CD4-positive, alpha-beta T cell (primary cell): ENCODE data around the gene ARFRP1. TPM values are rescaled to one million over a fixed set of nuclear protein-coding genes. Genes with fewer than 3 reads are reported as not detected.

ENCODE experiments used
- ATAC-seq: fragments of 200-7000 bp; cut with Tn5 transposase; one replicate; pipeline ENCODE4 v1.10.0; 2022; ENCODE audit warnings: mild to moderate bottlenecking; ENCODE audit not compliant: poor library complexity
- CTCF ChIA-PET: fragments of 350-600 bp; sonication (Branson Sonifier 250); formaldehyde crosslinking; loops from one replicate; lab custom pipeline; 2021; ENCODE audit warnings: antibody characterized with exemption, inconsistent platforms; lab: Charles Lee
- POLR2A ChIA-PET: fragments of 350-600 bp; sonication (Branson Sonifier 250); formaldehyde crosslinking; loops from one replicate; lab custom pipeline; 2021; ENCODE audit warnings: antibody characterized with exemption, inconsistent platforms; lab: Charles Lee
- DNase-seq, 14 experiments: peaks; one replicate each; pipeline ENCODE4 v3.0.0-alpha.2; 2013 to 2020; ENCODE audit warnings: mixed read lengths in 2 of 14
- H3K27ac ChIP-seq, 2 donors: one replicate each; pipeline versions ENCODE4 v1.5.1 to v1.7.0; 2013; ENCODE audit warnings: low read length in 2 of 2, low read depth in 1 of 2, mild to moderate bottlenecking in 1 of 2
- H3K27me3 ChIP-seq, 2 experiments: 1 replicate in 1 of 2; 2 replicates in 1 of 2; pipeline versions ENCODE4 v1.6.1 to v1.7.0; 2013; ENCODE audit warnings: low read length in 2 of 2, control low read depth in 1 of 2, mild to moderate bottlenecking in 1 of 2, moderate library complexity in 1 of 2; ENCODE audit not compliant: insufficient read depth in 2 of 2, control insufficient read depth in 1 of 2
- H3K36me3 ChIP-seq: one replicate; pipeline ENCODE4 v1.6.1; 2013; ENCODE audit warnings: low read length, control low read depth; ENCODE audit not compliant: insufficient read depth
- H3K4me1 ChIP-seq: one replicate; pipeline ENCODE4 v1.6.1; 2013; ENCODE audit warnings: low read length, control low read depth; ENCODE audit not compliant: insufficient read depth
- H3K4me3 ChIP-seq: one replicate; pipeline ENCODE4 v1.5.1; 2013; ENCODE audit warnings: mild to moderate bottlenecking, low read length, moderate library complexity
- H3K9me3 ChIP-seq, 2 experiments: 1 replicate in 1 of 2; 2 replicates in 1 of 2; pipeline versions ENCODE4 v1.6.1 to v1.7.0; 2013; ENCODE audit warnings: low read length in 2 of 2, mild to moderate bottlenecking in 2 of 2, control low read depth in 1 of 2, moderate library complexity in 1 of 2; ENCODE audit not compliant: control insufficient read depth in 1 of 2, insufficient read depth in 1 of 2
- H3K27ac Mint-ChIP-seq: one replicate; pipeline ENCODE4 v1.8.0; 2020; ENCODE audit warnings: mixed read lengths
- H3K27me3 Mint-ChIP-seq: one replicate; pipeline ENCODE4 v1.8.0; 2021; ENCODE audit warnings: mixed read lengths
- H3K36me3 Mint-ChIP-seq: one replicate; pipeline ENCODE4 v1.8.0; 2021; ENCODE audit warnings: low read depth, mixed read lengths
- H3K4me1 Mint-ChIP-seq: one replicate; pipeline ENCODE4 v1.8.0; 2021; ENCODE audit warnings: low read depth, mixed read lengths
- H3K4me3 Mint-ChIP-seq: one replicate; pipeline ENCODE4 v1.8.0; 2020; ENCODE audit warnings: mild to moderate bottlenecking, mixed read lengths
- H3K9me3 Mint-ChIP-seq: one replicate; pipeline ENCODE4 v1.8.0; 2020; ENCODE audit warnings: mixed read lengths
- intact Hi-C, 2 experiments: fragments of 100-400 bp; cut with DNase I in 1 of 2; cut with micrococcal nuclease in 1 of 2; formaldehyde crosslinking; loops; one replicate each; pipeline versions ENCODE4 v1.15.1 to v1.9.0; 2023 to 2025; cut with DNase I, micrococcal nuclease
- total RNA-seq, 174 experiments: library from RNA in 2 of 174; stranded (reverse) in 2 of 174; gene quantifications; one replicate each; pipeline ENCODE4 v1.2.3 and lab custom pipeline; 2021 to 2026
- TF ChIP-seq, protein P1 (sequence below): fragments of 200-600 bp; IDR thresholded peaks from one replicate; pipeline ENCODE4 v1.8.0; 2022; ENCODE audit warnings: antibody characterized with exemption, mild to moderate bottlenecking

ARFRP1 gene
- total RNA-seq, 2 experiments from 2014 or later = 34.5 to 35.7 TPM

DNA sequence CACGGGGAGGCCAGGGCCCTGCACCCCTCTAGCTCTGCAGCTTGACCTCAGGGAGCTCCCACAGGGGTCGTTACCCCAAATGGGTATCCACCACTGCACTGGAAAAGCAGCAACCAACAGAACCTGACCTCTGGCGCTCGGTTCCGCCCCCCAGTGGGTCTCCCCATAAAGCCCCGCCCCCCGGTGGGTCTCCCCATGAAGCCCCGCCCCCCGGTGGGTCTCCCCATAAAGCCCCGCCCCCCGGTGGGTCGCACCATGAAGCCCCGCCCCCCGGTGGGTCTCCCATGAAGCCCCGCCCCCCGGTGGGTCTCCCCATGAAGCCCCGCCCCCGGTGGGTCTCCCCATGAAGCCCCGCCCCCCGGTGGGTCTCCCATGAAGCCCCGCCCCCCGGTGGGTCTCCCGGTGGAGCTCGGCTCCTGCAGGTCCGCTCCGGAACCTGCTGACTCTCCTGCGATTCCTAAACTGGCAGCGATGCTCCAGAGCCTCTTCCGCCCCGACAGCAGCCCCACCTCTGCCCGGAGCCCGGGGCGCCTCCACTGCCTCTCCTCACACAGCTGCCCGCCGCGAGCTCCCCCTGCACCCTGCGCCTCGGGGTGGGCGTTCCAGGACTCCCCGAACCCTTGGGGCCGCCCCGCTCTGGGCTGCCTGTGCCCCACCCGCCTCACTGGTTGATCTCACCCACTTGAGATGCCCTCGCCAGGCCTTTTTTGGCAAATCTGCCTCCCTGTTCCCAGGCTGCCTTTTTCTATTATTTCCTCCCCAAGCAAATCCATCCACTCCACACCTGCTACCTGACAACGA, 43.9 kb upstream of the ARFRP1 start:
- peak; percentile 12 for ATAC-seq
- intact Hi-C loops = loop anchor here in 1 of 2 experiments (1.0 to 2.0 kb wide), 3 partner anchors 15 to 44 kb away; partner anchors contain the start of genes ARFRP1 and LIME1
- Mint-ChIP-seq H3K4me1 (peaks cover 38% of the 10 kb centered on the region), H3K36me3 (no peaks in the 10 kb centered on the region), H3K27ac (peak overlapping the region; percentile 93), H3K9me3 (no peaks in the 10 kb centered on the region), H3K4me3 (peak overlapping the region; percentile 81), H3K27me3 (no peaks in the 10 kb centered on the region)
- H3K4me1 ChIP-seq = peaks cover 38% of the 10 kb centered on the region
- no peaks in the 10 kb centered on the region for H3K9me3 ChIP-seq
- ChIA-PET CTCF (interaction anchor here (1.8 kb wide), 1 partner anchor 45 kb away, joined by 6 read pairs; no protein-coding TSS in a partner anchor), POLR2A (interaction anchor here (1.0 to 4.9 kb wide), 5 partner anchors 14 to 110 kb away, joined by 3 to 118 read pairs (median 3); partner anchors contain the start of genes ARFRP1, LIME1, SLC2A4RG and ZGPAT)
- peak overlapping the region; percentile 6 to 70 for H3K27ac ChIP-seq
- TF ChIP-seq, protein P1, sequence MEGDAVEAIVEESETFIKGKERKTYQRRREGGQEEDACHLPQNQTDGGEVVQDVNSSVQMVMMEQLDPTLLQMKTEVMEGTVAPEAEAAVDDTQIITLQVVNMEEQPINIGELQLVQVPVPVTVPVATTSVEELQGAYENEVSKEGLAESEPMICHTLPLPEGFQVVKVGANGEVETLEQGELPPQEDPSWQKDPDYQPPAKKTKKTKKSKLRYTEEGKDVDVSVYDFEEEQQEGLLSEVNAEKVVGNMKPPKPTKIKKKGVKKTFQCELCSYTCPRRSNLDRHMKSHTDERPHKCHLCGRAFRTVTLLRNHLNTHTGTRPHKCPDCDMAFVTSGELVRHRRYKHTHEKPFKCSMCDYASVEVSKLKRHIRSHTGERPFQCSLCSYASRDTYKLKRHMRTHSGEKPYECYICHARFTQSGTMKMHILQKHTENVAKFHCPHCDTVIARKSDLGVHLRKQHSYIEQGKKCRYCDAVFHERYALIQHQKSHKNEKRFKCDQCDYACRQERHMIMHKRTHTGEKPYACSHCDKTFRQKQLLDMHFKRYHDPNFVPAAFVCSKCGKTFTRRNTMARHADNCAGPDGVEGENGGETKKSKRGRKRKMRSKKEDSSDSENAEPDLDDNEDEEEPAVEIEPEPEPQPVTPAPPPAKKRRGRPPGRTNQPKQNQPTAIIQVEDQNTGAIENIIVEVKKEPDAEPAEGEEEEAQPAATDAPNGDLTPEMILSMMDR = no peak
- peak overlapping the region; percentile 9 for H3K4me3 ChIP-seq
- no peaks in the 10 kb centered on the region for H3K36me3 ChIP-seq
- DNase-seq = peak in 2 of 14 experiments; percentile 37 to 50
- H3K27me3 ChIP-seq = no peaks in the 10 kb centered on the region

DNA sequence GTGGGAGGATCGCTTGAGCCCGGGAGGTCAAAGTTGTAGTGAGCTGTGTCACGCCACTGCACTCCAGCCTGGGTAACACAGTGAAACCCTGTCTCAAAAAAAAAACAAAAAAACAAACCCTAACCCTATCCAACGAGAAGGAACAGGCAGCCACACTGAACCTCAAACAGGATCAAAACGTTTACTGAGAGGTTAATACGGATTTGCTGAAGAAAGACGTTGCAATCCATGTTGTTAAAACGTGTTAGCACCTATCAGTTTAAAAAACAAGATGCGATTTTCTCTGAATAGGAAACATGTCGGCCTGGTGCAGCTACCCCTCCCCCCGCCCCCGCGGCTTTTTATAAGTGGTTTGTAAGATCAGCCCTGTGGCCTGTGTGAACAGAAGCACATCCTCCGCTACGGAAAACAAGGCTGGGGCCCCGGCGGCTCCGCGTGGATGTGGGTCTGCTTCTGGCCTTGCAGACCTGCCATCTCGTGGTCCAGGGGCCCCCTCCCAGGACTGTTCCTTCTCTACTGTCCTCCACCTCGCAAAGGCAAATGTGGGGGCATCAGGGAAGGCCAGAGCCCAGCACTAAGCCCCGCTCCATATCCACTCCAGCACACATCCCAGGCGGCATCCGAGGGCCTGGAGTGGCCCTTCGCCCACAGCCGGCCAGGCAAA, 43.2 kb upstream of the ARFRP1 start:
- H3K27ac ChIP-seq = peak overlapping the region; percentile 37 to 70
- ATAC-seq = peak; percentile 93

More for the DNA sequence above, 43.2 kb upstream of the ARFRP1 start:
- POLR2A ChIA-PET = interaction anchor here (0.8 to 4.9 kb wide), 8 partner anchors 13 to 649 kb away, joined by 3 to 118 read pairs (median 3); partner anchors contain the start of genes ARFRP1, LIME1, SLC2A4RG and STMN3
- H3K4me3 ChIP-seq = peak overlapping the region; percentile 9
- peaks cover 32% of the 10 kb centered on the region for H3K4me1 Mint-ChIP-seq
- CTCF ChIA-PET = interaction anchor here (0.6 to 1.8 kb wide), 3 partner anchors 14 to 44 kb away, joined by 3 to 6 read pairs (median 5); partner anchors contain the start of gene LIME1
- TF ChIP-seq, protein P1 = no peak
- H3K36me3 Mint-ChIP-seq = no peaks in the 10 kb centered on the region
- H3K27me3 Mint-ChIP-seq = no peaks in the 10 kb centered on the region
- no peaks in the 10 kb centered on the region for H3K36me3 ChIP-seq
- H3K4me3 Mint-ChIP-seq = peak overlapping the region; percentile 81
- no peaks in the 10 kb centered on the region for H3K27me3 ChIP-seq
- no peaks in the 10 kb centered on the region for H3K9me3 ChIP-seq
- intact Hi-C loops = loop anchor here in 1 of 2 experiments (1.0 to 2.0 kb wide), 3 partner anchors 15 to 44 kb away; partner anchors contain the start of genes ARFRP1 and LIME1
- peak; percentile 44 to 86 (median 67) for DNase-seq
- no peaks in the 10 kb centered on the region for H3K9me3 Mint-ChIP-seq
- H3K27ac Mint-ChIP-seq = peak overlapping the region; percentile 93
- H3K4me1 ChIP-seq = peaks cover 35% of the 10 kb centered on the region
